HG02588 (cell line): ENCODE measurements around the gene HSP90AA1.

Experiments
- ATAC-seq: cut with Tn5 transposase; IDR thresholded peaks from one replicate; pipeline ENCODE4 v1.9.1; 2021; ENCODE audit warnings: mild to moderate bottlenecking, moderate library complexity; ENCODE audit not compliant: unreplicated experiment

The HSP90AA1 gene

GRCh38 chr14:102043251-102044025 lies 43.4 kb downstream of the HSP90AA1 start:
- ATAC-seq, result no peak

GRCh38 chr14:102042699-102043098 lies 44.1 kb downstream of the HSP90AA1 start:
- ATAC-seq, result no peak

GRCh38 chr14:102040153-102040552 lies 46.7 kb downstream of the HSP90AA1 start:
- no peak for ATAC-seq

GRCh38 chr14:102039157-102039556 lies 47.7 kb downstream of the HSP90AA1 start:
- no peak for ATAC-seq

- ATAC-seq, result no peak
Measured at GRCh38 chr14:102037686-102038085, 49.2 kb downstream of the HSP90AA1 start.

- ATAC-seq, result no peak
Measured at GRCh38 chr14:102035914-102036313, 50.9 kb downstream of the HSP90AA1 start.

GRCh38 chr14:102034301-102034700 lies 52.5 kb downstream of the HSP90AA1 start:
- no peak for ATAC-seq

GRCh38 chr14:102033241-102033640 lies 53.6 kb downstream of the HSP90AA1 start:
- ATAC-seq, result no peak
